GM04503 (cell line): Measurements from ENCODE around the gene CDH8.
"Not testable (repeated sequence)": the region's sequence is repeated elsewhere in the genome, so short reads cannot be mapped to it uniquely, and the experiment has no call there.

Experiments
- DNase-seq: peaks from one replicate; pipeline ENCODE4 v3.0.0-alpha.2; 2012; ENCODE audit warnings: low read depth

CDH8 gene

DNA sequence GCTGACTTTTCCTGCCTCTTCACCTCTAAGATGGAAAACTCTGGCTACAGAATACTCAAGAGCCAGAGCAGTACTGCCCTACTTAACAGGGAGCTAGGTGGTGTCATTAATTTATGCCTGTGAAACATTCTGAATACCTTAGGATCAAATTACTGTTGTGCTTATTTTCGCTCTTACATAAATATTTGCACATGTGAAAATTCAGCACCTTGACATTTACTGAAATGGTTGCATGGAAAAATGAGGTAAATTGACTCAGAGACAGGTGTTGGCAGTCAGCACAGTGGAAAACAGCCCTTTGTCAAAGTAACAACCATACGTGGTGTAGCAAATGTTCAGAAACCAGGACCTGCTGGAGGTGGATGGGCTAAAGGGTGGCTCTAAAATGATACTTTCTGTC, 193.6 kb downstream of the CDH8 start:
- DNase-seq: no peak

DNA sequence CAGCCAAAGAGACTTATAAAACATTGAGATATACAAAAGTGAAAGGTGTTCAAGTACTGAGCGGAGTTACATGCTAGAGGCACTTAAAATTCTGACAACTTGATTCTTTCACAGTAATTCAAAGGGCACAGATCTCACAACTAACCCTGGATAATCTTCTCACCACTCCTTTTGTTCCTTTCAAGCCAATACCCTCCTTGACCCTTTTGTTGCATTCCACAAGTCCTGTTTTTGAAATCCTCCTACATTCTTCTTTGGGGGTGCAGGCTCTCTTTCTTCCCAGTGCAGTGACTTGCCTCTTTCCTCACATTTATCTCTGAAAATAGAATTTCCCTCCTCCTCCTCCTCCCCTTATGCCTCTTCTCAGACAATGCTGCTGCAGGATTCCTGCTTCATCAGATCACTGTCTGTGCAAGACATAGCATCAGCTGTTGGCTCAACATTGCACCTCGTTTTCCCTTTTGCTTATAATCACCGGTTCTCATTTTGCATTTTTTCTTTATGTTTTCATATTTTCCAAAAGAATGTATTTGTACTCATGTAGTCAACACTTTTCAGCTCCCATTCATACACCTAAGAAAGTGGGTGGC, 199.3 kb downstream of the CDH8 start:
- DNase-seq: peak; percentile 11

DNA sequence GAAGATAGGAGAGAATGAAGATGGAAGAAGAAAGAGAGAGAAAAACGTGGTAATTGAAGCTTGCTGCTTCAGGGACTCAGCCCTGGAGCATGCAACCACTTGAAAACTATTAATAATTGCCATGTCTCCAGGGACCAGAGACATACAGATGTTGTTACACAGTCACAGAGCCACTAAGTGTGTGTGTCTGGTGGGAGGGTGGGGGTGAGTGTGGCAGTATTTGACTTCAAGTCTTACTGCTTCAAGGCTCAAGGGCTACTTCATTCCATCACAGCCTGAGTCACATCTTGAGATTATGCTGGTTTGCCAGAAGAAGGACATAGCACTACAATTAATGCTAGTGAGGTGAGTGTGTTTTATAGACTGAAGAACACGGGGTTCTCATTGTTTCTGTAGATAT, 202.2 kb downstream of the CDH8 start:
- no peak for DNase-seq

GRCh38 chr16:61831351-61831917, 204.8 kb downstream of the CDH8 start:
- no peak for DNase-seq

DNA sequence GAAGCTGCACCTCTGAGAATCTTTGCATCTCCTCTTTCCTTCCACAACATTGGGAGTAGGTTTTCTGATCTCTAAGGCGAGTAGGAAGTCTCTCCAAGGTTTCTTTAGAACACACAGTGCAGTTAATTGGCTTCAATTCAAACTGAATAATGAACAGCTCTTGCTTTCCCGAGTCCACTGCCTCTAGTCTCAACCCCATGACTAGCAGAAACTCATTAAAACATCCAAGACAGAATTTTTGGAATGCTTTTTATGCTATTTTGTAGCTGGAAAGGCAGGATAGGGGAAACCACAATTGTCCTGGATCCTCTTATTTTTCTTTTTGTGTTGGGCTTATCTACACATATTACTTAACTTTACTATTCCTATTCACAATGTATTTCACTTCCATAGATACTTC, 206.6 kb downstream of the CDH8 start:
- peak; percentile 26 for DNase-seq

DNA sequence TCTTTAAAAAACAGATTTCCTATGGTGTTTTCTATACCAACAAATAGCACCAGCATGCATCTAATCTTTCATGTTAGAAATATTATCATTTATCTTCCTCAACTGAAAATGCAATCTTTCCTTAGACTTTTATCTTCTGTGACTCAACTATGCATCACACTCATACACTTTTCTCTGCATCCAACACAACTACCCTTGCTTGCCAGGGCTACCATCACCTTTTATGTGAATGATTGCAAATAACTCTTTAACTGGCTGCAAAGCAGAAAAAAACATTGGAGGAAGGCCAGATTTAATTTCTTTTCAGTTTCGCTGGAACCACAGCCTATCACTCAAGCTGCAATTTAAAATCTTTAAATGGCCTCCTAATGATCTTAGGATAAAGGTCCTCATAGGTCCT, 212.9 kb downstream of the CDH8 start:
- DNase-seq: no peak

DNA sequence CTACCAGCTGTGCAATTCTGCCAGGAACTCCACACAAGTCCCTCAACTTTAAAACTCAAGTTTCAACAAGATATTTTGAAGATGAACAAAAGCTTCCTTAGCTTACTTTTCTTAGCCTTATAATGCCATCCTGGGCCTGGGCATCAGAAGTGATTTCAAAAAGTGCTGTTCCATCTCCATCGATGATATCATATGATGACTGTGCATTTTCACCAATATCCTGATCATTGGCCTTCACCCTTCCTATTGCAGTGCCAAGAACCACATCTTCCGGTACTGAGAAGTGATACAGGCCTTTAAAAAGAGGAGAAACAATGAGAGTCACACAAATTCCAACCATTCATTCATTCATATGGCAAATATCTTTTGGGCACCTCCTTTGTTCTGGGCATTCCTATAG, 215.4 kb downstream of the CDH8 start:
- DNase-seq: no peak

GRCh38 chr16:61820398-61820797, 215.8 kb downstream of the CDH8 start:
- DNase-seq: no peak

- no peak for DNase-seq
Measured at GRCh38 chr16:61818850-61819249, 217.4 kb downstream of the CDH8 start.

GRCh38 chr16:61817583-61818278, 218.5 kb downstream of the CDH8 start:
- DNase-seq: no peak

- no peak for DNase-seq
Measured at GRCh38 chr16:61814726-61815347, 221.4 kb downstream of the CDH8 start.

- DNase-seq: no peak
Measured at GRCh38 chr16:61813339-61813738, 222.9 kb downstream of the CDH8 start.

- no peak for DNase-seq
Measured at GRCh38 chr16:61812251-61812650, 224.0 kb downstream of the CDH8 start.

DNA sequence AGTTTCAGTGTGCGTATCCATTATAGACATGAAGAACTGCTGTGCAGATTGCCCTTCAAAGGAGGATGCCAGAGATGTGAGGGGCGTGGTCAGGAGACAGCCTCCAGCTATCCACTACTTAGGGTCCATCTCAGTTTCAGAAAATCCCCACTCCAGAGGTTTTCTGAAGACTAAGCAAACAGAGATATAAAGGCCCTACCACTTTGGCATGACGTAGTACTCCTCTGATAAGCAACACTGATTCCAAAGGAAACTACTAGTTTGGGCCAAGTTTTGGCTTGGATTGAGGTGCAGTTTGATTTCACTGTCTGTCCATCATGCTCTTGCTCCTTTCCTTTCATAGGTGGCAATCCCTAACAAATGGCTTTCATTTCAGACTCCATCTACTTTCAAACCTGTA, 228.7 kb downstream of the CDH8 start:
- no peak for DNase-seq

GRCh38 chr16:61801217-61801616, 235.0 kb downstream of the CDH8 start:
- DNase-seq: not testable (repeated sequence)

- no peak for DNase-seq
Measured at GRCh38 chr16:61798741-61799140, 237.5 kb downstream of the CDH8 start.

DNA sequence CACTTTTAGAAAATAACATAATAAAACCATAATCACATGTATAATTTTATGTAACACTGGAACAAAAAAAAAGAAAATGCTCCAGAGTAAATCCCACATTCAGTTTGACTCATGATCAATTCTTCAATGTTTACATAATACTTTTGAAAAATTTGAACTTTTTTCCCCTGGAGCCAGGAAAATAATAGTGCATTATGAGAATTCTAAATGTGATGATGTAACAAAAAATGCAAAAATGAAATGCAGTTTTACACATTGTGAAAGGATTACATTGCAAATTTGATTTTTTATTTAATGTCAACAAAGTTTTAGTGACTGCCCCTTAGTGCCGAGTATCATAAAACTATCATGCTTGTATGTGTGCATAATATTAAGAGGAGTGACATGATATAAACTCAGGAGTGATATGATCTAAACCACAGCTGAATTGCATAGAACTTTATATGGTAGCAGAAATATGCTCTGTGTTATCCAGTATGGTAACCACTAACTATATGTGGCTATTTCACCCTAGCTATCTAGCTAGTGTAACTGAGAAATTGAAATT, 238.2 kb downstream of the CDH8 start:
- no peak for DNase-seq

DNA sequence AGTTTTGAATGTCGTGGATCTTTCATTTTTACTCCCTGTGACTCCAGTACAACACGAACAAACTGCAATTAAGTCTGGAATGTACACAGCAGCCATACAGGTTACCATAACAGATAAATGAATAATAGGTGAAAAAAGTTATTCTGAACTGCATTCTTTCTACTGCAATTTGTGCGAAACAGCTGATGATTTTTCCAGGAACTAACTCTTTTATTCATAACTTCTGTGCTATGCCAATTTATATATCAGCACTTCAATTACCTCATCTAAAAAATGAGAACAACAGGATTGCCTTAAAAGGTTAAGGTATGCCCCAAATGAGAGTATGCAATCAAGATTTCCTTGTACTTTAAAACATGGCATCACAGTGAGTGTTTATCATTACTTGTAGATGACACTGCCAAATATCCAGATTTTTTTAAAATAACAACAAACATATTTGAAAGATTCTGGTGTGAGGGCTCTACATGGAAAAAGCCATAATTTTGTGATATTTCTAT, 238.9 kb downstream of the CDH8 start:
- DNase-seq: no peak

- DNase-seq: peak; percentile 99
Measured at GRCh38 chr16:61792194-61792909, 243.9 kb downstream of the CDH8 start.

DNA sequence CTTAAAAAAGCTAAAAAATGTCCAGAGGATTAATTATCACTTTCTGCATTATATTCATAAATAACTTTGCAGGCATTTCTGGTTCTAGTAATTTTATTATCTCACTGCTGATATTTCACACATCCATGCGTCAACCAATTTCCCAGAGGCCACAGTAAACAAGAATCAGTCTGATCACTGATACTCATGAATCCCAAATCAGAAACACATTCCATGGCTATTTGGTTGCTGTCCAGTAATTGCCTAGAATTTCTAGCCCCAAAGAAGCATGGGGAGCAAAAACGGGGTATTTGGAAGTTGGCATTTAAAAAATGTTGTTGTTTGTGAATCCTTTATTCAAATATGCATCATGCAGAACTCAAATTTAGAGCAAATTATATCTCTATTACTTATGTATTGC, 244.8 kb downstream of the CDH8 start:
- peak; percentile 37 for DNase-seq

DNA sequence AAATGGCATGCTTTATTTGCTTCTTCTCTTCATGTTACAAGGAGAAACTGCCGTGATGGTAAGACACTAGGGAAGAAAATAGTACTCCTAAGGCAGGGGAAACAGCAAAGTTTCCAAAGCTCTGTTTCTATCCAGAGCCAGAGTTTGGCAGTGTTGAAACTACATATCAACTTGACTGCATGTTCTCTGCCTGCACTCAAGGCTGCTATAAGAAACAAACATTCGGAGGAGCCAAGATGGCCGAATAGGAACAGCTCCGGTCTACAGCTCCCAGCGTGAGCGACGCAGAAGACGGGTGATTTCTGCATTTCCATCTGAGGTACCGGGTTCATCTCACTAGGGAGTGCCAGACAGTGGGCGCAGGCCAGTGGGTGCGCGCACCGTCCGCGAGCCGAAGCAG, 254.4 kb downstream of the CDH8 start:
- DNase-seq: not testable (repeated sequence)

DNA sequence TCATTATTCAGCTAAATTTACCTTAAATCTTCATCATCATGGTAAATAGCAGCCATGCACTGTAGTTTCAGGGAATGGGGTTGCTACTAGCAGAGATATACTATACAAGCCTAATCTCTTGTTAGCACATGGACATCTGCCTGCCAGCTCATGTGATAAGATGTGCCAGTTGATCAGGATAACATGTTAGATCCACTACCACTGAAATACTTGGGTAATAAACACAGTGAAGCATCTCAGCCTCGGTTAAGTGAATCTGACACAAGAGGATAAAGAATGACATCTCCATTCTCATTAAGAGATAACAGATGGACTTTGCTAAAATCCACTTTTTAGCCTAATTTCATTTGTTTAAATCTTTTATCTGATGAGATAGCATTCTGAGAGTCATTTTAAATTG, 256.1 kb downstream of the CDH8 start:
- DNase-seq: no peak
